Hindlimb muscle (tissue), 1 donor: ENCODE results near the gene RSAD1. TPM values are rescaled to one million over a fixed set of nuclear protein-coding genes. Genes with fewer than 3 reads are reported as not detected.

Source experiments
- DNase-seq: peaks from one replicate; pipeline ENCODE4 v3.0.0-alpha.2; 2013
- polyA plus RNA-seq: library from polyadenylated mRNA; unstranded; fragments of 120-200 nt; gene quantifications from one replicate; pipeline ENCODE4 v1.2.1, GENCODE V29; 2013; ENCODE audit not compliant: insufficient read length

RSAD1 gene
- polyA plus RNA-seq, 1 donor: 36.9 TPM

DNA sequence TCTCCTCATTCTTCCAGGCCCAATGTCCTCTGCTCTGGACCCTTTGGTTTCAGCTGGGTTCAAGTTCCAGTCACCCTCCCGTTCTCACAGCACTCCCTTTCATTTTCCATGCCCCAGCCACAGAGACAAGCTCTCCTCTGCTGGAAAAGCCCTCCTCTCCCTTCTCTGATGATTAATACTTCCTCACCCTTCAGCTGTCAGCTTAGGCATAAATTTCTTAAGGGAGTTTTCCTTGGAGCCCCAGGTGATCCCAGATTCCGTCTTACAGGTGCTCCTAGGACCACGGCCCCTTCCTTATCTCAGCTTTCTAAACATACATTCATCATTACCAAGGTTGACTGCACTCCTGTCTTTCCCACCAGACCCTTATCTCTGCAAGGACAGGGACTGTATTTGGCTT lies 20.4 kb upstream of the RSAD1 start:
- no peak for DNase-seq

DNA sequence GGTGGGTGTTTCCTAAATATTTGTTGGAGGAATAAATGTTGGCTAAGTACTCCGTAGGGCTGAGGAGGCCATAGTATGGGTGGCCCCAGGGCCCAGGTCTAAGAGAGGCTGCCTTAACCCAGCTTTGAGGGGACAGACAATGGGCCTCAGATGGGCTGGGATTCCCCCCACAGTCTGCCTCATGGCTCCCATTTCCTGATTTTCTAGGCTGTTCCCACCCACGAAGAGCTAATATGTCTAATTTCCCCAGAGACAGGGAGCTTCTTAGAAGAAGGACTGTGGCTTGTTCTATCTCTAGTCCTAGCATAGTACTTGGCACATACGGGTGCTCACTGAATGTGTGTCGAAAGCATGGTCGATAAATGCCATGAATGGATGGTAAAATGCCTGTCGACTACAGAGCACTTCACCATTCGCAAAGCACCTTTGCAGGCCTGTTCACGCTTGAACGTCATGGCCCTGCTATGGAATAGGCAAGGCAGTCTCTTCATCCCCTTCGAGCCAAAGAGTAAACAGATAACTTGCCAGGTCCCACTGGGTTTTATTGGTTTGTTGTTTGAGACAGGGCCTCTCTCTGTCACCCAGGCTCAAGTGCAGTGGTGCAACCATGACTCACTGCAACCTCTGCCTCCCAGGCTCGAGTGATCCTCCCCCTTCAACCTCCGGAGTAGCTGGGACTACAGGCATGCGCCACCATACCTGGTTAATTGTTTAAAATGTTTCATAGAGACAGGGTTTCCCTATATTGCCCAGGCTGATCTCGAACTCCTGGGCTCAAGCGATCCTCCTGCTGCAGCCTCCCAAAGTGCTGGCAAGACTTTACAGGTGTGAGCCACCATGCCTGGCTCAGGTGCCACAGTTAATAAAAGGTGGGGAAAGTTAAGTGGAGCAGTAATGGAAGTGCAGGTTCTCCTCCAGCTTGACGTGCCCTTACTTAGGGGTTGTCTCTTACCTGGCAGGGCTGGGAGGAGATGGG lies 19.7 kb upstream of the RSAD1 start:
- no peak for DNase-seq

DNA sequence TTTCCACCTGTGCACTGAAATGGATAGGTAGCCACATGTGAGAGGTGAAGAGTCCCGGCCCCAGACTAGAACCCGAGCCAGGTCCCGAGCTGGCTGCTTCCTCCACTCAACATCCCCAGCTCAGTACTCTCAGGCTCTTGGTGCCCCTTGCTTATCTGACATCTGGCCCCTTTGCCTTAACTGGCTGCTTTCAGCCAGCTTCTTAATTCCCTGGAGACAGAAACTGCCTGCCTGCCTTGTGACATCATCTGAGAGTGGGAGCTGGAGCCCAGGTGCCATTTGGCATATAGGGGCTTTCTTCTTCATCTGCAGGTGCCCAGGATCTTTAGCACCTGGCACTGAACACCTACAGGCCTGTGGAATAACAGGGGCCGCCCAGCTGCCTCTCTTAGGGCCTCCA lies 18.9 kb upstream of the RSAD1 start:
- DNase-seq: no peak

DNA sequence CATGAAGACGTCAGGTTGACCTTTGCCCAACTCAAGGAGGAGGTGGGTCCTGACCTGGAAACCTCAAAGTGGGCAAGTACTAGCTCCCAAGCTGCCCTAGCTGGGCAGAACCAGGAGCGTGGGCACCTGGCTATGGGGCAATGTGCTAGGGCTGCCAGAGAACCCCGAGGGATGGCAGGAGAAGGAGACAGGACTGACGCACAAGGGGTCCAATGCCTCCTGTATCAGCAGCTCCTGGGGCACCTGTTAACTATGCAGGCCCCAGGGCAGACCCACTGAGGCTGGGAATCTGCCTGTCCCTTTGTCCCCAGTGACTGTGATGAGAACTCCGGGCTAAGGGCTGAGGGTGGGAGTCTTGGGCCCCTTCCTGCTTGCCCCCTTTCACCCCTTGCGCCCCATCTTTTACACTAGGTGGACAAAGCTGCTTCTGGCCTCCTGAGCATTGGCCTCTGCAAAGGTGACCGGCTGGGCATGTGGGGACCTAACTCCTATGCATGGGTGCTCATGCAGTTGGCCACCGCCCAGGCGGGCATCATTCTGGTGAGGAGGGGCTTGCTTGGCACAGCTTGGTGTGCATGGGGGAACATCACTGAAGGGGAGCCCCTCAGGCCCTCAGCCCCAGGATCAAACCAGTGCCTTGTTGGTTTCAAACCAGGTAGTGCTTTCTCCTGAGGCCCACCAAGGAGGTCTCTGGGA lies 17.7 kb upstream of the RSAD1 start:
- no peak for DNase-seq

DNA sequence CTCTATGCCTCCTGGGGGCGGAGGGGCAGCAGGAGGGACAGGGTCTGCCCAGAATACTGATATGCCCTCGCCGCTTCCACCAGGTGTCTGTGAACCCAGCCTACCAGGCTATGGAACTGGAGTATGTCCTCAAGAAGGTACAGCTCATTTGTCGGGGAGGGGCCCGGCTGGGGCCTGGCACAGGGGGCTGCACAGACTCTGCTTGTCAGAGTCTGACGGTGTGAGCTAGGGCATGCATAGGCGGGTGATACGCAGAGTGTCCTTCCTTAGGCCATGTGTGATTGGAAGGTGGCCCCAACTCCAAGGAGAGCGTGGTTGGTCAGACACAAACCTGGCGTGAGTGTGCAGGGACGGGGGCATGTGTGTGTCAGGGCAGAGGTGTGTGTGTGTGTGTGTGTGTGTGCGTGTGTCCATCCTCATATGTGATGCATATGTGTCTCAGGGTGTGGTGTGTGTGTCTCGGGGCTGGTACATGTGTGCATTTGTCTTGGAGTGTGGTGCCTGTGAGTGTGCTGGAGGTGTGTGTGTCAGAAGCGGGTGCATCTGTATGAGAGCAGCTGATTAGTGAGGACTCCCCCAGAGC lies 17.0 kb upstream of the RSAD1 start:
- no peak for DNase-seq

DNA sequence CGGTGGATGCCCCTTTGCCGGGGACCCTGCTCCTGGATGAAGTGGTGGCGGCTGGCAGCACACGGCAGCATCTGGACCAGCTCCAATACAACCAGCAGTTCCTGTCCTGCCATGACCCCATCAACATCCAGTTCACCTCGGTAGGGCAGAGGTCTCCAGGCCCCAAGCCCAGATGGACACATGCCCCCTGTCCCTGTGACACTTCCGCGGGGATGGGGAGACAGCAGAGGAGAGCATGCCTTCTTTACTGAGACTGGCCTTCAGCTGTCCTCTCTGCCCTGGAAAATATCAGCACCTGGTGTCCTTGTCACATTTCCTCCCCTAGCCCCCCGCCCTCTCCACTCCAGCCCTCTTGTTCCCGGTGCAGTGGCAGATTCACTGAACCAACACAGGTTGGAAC lies 16.2 kb upstream of the RSAD1 start:
- DNase-seq: no peak

DNA sequence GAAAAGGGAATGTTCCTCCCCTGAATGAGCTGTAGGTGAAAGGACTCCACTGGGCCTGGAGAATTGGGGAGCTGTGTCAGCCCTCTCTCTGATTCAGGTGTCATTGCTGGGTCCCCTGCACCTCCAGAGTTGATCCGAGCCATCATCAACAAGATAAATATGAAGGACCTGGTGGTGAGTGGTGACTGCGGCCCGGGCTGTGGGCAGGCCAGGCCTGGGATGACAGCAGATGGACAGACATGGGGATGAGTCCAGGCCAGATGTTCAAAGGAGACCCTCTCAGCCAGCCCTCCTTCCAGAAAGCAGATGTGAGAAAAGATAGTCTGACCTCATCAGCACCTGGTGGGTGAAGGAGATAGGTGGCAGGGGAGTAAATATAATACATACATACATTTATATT lies 14.5 kb upstream of the RSAD1 start:
- DNase-seq: no peak

DNA sequence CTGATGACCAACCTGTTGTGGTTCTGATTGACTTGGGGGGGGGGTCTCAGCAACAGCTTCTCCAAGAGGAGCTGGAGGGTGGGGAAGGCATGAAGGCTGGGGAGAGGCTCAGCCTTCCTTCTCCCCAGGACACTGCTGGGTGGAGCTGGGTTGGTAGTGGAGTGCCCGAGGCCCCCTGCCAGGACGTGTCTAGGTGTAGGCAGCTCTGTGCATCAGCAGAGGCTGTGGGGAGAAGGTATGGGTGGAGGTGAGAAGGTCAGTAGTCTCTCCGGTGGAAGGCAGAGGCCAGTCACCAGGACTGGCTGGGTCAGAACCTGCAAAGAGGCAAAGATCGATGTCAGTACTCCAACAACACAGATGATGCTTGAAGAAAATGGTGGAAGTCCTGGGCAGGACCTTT lies 13.9 kb upstream of the RSAD1 start:
- no peak for DNase-seq

DNA sequence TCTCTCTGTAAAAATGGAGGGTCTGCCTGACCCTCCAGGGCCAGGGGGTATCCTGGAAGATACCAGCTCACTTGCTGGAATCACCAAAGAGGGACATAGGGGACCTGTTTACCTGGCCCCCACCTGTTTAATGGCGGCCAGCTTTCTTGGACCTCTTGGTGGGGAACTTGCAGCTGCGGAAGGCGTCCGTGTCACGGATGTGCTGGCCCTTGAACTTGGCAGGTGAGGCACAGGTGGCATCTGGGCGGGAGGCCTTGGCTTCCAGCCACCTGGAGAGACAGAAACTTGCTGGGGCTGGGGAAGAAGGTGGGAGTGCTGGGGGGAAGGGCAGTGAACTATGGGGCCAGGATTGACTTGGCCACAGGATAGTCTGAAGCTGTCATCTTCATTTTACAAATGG lies 13.5 kb upstream of the RSAD1 start:
- no peak for DNase-seq

DNA sequence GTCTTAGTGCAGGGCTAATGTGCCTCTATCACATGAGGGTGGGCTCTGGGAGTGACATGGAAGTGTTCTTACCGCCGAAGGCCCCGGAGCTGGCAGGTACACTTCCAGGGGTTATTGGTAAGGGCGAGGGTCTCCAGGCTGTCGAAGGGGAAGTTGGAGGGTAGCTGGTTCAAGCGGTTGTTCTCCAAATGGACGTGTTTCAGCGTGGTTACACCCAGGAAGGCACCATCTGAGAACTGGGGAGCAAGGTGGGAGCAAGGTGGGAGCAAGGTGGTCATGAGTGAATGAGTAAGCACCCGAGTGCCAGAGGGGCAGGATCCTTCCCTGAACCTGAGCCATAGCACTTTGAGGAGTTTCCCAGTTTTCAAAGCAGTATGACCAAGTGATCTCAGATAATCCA lies 13.0 kb upstream of the RSAD1 start:
- no peak for DNase-seq

DNA sequence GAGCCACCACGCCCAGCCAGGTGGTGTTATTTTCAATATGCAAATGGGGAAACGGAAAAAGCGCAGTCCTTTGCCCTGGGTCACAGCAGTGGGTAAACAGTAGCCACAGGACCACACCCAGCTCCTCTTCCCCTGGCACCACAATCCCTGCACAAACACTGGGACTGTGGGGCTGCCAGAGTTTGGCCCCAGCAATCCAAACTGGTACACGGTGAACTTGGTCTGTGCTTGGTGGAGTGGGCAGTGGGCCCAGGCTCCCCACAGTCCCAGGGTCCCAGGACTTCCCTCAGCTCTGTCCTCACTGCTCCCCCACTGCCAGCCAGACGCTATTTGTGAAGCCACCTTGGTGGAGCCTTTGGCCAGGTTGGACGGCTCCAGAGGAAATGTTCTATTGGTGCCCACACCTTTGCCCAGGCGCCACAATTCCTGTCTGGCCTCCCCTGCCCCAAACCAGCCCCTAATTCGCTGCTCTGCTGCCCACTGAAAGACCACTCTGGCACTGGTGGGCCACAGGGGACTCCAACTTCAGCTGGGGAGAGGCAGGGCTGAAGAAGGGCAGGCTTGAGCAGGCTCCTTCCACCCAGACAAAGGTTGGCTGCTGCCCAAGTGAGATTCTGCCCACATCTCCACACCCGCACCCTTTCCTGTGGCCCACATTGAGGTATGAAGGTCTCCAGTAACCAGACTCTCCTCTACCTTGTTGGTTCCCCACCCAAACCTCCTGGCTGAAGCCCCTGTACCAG lies 12.1 kb upstream of the RSAD1 start:
- DNase-seq: no peak

DNA sequence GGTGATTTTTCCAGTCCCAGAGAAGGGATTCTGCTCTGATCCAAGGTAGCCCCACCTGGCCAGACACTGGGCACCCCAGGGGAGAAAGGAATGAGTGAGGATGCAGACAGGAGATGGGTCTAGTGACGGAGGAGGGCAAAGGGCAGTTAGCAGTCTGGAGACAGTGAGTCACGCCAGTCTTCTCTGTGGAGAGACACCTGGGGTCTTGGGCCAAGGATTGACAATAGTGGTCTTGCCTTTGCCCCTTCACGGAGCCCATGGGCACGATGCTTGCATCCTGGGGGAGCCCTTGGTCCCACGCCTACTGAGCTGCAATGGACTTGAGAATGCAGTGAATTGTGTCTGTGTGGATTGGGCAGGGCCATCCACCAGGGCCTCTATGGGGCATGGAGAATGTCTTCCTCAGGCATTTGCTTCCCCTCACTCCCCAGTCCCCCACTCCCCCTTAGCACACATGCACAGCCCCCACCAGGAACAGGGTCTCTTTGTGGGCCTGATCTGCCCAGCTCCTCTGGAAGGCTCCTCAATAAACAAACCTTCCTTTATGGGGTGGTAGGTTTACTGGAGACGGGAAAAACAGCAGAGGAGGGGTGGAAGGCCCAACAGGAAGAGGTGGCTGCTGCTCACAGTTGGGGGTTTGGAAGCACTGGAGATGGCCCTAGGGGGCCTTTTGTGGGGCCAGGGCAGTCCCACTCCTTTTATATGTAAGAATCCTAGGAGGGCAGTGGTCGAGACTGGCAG lies 11.4 kb upstream of the RSAD1 start:
- no peak for DNase-seq

DNA sequence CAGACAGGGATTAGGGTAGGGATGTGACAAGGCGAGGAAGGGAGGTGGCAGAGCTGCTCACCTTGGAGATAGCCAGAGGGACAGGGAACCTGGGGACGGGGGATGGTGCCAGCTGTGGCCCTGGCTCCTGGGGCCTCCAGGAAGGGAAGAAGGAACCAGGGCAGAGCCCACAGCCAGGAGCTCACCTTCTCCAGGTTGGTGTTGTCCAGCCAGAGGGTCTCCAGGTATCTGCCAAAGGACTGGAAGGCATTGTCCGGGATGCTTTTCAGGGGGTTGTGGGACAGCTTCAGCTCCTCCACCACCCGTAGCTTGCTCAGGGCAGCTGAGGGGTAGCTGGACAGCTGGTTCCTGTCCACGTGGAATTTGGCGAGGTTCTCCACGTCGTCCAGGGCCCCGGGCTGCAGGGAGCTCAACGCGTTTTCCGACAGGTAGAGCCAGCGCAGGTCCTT lies 10.8 kb upstream of the RSAD1 start:
- no peak for DNase-seq

DNA sequence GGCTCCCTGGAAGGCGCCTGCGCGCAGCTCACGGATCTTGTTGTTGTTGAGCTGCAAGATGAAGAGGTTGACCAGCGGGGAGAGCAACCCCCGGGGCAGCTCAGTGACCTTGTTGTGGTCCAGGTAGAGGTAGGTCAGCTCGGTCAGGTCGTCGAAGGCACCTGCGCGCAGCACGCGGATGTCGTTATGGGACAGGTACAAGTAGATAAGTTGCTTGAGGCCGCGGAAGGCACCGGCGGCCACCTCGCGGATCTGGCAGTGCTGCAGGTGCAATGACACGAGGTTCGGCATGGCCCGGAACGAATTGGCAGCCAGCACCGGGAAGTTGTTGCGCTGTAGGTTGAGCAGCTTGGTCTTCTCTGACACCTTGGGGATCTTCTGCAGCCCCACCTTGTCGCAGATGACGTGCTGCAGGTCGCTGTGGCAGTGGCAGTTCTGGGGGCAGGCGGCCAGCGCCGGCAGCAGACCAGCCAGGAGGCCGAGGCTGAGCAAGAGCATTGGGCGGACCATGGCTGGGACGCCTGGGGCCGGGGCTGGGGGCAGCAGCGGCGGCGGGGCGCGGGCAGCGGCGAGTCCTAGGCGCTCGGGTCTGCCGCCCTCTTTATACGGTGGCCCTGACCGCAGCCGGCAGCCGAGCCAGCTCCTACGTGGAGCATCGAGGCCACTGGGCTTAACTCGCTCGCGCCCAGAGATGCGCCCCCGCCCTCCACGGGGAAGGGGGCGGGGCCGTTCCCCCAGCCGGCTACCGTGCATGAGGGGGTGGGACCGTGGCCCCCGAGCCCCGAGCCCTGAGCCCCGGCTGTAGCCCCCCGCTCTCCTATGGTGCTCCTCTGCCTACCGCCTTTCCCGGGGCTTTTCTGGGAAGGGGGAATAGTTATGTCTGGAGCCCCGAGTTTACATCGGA lies 10.1 kb upstream of the RSAD1 start, which contains the start of gene CHAD:
CHAD (minus strand) TSS at position 577 of the 904 bp plus-strand sequence; CDS start at position 510, 67 bp downstream.
- DNase-seq: peak; percentile 45

DNA sequence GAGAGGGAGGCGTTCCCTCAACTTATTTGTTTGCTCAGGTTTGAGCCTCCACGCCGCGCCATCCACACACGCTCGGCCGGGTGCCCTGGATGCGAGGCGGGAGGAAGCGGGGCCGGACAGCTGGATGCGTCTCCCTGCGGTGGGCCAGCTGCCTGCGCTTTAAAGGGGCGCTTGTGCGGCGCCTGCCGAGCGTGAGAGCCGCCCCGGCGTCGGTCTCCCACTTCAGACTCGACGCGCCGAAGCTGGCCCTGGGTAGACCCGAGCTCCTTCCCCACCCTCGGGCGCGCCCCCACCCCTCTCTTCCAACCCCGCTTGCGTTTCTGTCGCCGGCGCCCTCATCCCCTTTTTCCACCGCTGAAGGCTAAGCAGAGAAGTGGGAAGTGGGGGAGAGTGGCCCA lies 9.5 kb upstream of the RSAD1 start:
- no peak for DNase-seq

DNA sequence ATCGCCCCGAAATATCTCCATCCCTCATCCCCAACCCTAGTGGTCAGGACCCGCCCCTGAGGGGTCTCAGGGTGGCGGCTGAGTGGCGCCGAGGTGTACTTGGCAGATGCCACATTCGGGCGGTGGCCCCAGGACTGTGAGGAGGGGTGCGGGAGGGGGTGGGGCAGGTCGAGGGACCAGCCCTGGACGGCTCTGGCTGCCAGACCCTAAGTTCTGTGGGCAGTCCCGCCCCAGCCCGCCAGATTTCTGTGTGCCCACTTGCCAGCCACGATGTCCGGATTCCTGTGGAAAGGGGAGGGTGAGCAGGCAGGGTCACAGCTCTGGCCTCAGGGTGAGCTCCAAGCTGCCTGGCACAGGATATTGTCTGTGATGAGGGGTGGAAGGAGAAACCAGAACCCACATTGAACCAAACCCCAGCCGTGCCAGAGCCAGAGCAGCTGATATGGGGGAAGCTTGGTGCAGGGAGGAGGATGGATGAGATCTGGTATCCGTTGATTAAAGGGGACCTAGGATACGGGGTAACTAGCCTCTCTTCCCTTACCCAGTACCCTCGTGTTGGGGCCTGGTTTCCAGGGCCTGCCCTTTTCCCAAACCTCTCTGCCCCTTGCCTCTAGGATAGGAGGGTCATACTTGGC lies 8.9 kb upstream of the RSAD1 start:
- no peak for DNase-seq

DNA sequence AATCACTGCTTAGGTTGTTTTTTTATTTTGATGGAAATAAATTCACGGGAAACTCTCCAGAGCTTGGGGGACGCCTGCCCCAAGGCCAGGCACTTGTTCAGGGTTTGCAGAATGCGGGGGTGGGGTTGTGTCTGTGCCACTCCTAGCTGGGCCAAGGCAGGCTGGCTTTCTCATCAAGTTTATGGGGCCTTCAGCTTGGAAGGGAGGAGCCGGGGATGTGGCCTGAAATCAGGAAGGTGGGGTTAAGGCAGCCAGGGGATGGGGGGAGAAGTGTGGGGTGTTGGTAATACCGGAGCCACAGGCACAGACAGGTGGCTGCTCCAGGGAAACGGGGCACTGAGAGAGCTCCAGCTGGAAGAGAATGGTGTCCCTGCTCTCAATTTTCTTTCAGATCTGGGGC lies 8.2 kb upstream of the RSAD1 start:
- peak; percentile 59 for DNase-seq

DNA sequence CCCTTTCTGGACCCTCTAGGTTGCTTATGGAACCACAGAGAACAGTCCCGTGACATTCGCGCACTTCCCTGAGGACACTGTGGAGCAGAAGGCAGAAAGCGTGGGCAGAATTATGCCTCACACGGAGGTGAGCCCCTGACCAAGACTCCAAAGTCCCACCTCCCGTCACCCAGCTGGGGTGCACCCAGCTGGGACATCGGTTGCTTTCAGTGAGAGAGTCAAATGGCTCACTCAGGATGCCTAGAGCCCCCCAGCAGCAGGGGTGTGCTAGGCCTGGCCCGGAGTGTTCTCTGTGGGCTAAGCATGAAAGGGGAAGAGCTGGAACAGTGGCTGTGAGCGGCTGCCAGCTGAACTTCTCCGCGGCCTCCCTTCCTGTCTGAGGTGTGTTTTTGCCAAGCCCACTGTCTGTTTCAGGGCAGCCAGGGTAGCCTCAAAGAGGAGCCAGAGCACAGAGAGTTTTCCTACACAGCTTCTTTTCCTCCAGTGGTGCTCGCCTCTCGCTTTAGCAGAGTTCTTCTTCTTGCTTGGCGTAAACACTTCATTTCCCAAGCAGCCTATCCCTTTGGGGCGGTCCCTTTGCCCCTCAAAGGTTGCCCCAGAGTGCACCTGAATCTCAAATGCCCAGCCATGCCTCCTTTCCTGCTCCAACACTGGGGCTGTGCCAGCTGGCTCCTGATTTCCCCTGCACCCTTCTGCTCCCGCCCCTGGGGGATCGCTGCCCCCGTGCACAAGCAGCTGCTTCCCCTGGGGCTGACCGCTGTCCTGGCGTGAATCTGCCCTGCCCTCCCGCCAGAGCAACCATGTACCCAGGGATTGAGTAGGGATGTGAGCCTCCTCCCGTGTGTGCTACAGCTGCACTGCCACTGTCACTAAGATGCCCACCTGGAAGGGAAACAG lies 7.4 kb upstream of the RSAD1 start:
- DNase-seq: peak; percentile 67

DNA sequence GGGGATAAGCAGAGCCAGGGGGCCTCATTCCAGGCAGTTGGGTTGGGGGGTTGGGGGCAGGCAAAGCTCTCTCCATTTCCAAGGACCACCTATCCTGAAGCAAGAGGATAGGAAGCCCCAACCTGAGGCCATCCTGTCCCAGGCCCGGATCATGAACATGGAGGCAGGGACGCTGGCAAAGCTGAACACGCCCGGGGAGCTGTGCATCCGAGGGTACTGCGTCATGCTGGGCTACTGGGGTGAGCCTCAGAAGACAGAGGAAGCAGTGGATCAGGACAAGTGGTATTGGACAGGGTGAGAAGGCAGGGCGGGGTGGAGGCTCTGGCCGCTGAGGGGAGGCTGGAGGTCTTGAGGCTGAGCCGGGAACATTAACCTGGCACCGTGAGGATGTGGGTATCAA lies 6.4 kb upstream of the RSAD1 start:
- DNase-seq: no peak
